Activated T-helper 1 cell treated with anti-CD3 and anti-CD28 coated beads, Interleukin-2, amount 50 U/mL, for 16 hours (primary cell): ENCODE results near the gene PLEKHH1.
"Not testable (repeated sequence)": the region's sequence is repeated elsewhere in the genome, so short reads cannot be mapped to it uniquely, and the experiment has no call there.

Experiments
- DNase-seq, 2 donors: peaks; one replicate each; pipeline ENCODE4 v3.0.0-alpha.2; 2020; ENCODE audit warnings: low read depth in 1 of 2, low spot score in 1 of 2

The PLEKHH1 gene

GRCh38 chr14:67620217-67620785 lies 87.2 kb downstream of the PLEKHH1 start:
- DNase-seq: no peak

GRCh38 chr14:67622675-67623074 lies 89.6 kb downstream of the PLEKHH1 start:
- no peak for DNase-seq

GRCh38 chr14:67623114-67623513 lies 90.0 kb downstream of the PLEKHH1 start:
- no peak for DNase-seq

GRCh38 chr14:67626131-67626530 lies 93.0 kb downstream of the PLEKHH1 start:
- not testable (repeated sequence) for DNase-seq

- no peak for DNase-seq
Observed at GRCh38 chr14:67627519-67627918, 94.4 kb downstream of the PLEKHH1 start.

GRCh38 chr14:67630186-67630585 lies 97.1 kb downstream of the PLEKHH1 start:
- DNase-seq: no peak

GRCh38 chr14:67630938-67631337 lies 97.8 kb downstream of the PLEKHH1 start:
- DNase-seq: no peak

GRCh38 chr14:67633451-67634147 lies 100.5 kb downstream of the PLEKHH1 start:
- no peak for DNase-seq

- DNase-seq: no peak
Observed at GRCh38 chr14:67636361-67636919, 103.3 kb downstream of the PLEKHH1 start.

- DNase-seq: no peak
Observed at GRCh38 chr14:67638642-67639041, 105.6 kb downstream of the PLEKHH1 start.
